Loucy (cell line): ENCODE data around the gene TRAP1.

Experiments
- H2AFZ ChIP-seq: fragments of 200-600 bp; sonication (generic); 2 replicates; pipeline ENCODE4 v1.6.0; 2016; ENCODE audit warnings: antibody characterized with exemption, mild to moderate bottlenecking, low read length, moderate library complexity
- H3F3A ChIP-seq: fragments of 200-600 bp; 2 replicates; pipeline ENCODE4 v1.6.0; 2016; ENCODE audit warnings: antibody characterized with exemption, low read depth, mild to moderate bottlenecking
- H3K27me3 ChIP-seq: fragments of 200-600 bp; sonication (generic); 2 replicates; pipeline ENCODE4 v1.6.1; 2014; ENCODE audit warnings: low read length, mild to moderate bottlenecking; ENCODE audit not compliant: insufficient read depth, poor library complexity, severe bottlenecking
- H3K36me3 ChIP-seq: fragments of 200-600 bp; sonication (generic); 2 replicates; pipeline ENCODE4 v1.6.1; 2016; ENCODE audit warnings: low read length; ENCODE audit not compliant: insufficient read depth
- H3K4me1 ChIP-seq: fragments of 200-600 bp; sonication (generic); 2 replicates; pipeline ENCODE4 v1.5.1; 2014; ENCODE audit warnings: low read length, mild to moderate bottlenecking; ENCODE audit not compliant: insufficient read depth, poor library complexity, severe bottlenecking
- H3K4me2 ChIP-seq: fragments of 200-600 bp; sonication (generic); 2 replicates; pipeline ENCODE4 v1.6.0; 2014; ENCODE audit warnings: antibody characterized with exemption, low read length, low read depth, mild to moderate bottlenecking; ENCODE audit not compliant: poor library complexity, severe bottlenecking
- H3K4me3 ChIP-seq: fragments of 200-600 bp; sonication (generic); 2 replicates; pipeline ENCODE4 v1.5.1; 2014; ENCODE audit warnings: low read length, mild to moderate bottlenecking, mixed read lengths; ENCODE audit not compliant: poor library complexity, severe bottlenecking
- H3K79me2 ChIP-seq: fragments of 200-600 bp; sonication (generic); 2 replicates; pipeline ENCODE4 v1.6.1; 2014; ENCODE audit warnings: low read length; ENCODE audit not compliant: insufficient read depth
- H3K9ac ChIP-seq: fragments of 200-600 bp; sonication (generic); 2 replicates; pipeline ENCODE4 v1.6.0; 2014; ENCODE audit warnings: mild to moderate bottlenecking, low read depth, low read length, moderate library complexity; ENCODE audit not compliant: poor library complexity, severe bottlenecking
- H3K9me2 ChIP-seq: fragments of 200-600 bp; sonication (generic); replicated peaks from 2 replicates; pipeline ENCODE4 v1.6.1; 2016; ENCODE audit warnings: low read depth, low read length, mixed read lengths
- H3K9me3 ChIP-seq: fragments of 200-600 bp; sonication (generic); 2 replicates; pipeline ENCODE4 v1.6.1; 2014; ENCODE audit warnings: mild to moderate bottlenecking, antibody characterized with exemption, low read length, low read depth; ENCODE audit not compliant: insufficient read depth
- H4K20me1 ChIP-seq: fragments of 200-600 bp; sonication (generic); 2 replicates; pipeline ENCODE4 v1.6.0; 2014; ENCODE audit warnings: antibody characterized with exemption, low read length, mild to moderate bottlenecking; ENCODE audit not compliant: insufficient read depth, poor library complexity, severe bottlenecking
- CTCF ChIP-seq: fragments of 200-600 bp; sonication (generic); conservative IDR thresholded peaks from 2 replicates; pipeline ENCODE4 v1.5.1; 2014; ENCODE audit warnings: mild to moderate bottlenecking, antibody characterized with exemption, low read length
- EZH2phosphoT487 ChIP-seq: fragments of 200-600 bp; IDR thresholded peaks from 2 replicates; pipeline ENCODE4 v1.6.1; 2018; ENCODE audit warnings: antibody characterized with exemption, mild to moderate bottlenecking, moderate library complexity, borderline replicate concordance

The TRAP1 gene

GRCh38 chr16:3713587-3714242 lies 3.6 kb downstream of the TRAP1 start:
- Histone ChIP-seq H3K4me2 (no peak overlapping the region), H3K79me2 (peaks cover 12% of the 10 kb centered on the region), H3K4me3 (no peak overlapping the region), H3K9me2 (no peaks in the 10 kb centered on the region), H3K9ac (no peak overlapping the region), H2AFZ (no peak overlapping the region), H3K4me1 (peaks cover 3% of the 10 kb centered on the region), H3K36me3 (no peaks in the 10 kb centered on the region), H3K27me3 (no peaks in the 10 kb centered on the region), H4K20me1 (no peaks in the 10 kb centered on the region), H3K9me3 (no peaks in the 10 kb centered on the region), H3F3A (no peaks in the 10 kb centered on the region)
- TF ChIP-seq CTCF (no peak), EZH2phosphoT487 (no peak)

- no peaks in the 10 kb centered on the region for H3K27me3 ChIP-seq
- H3K4me3 ChIP-seq, result no peak overlapping the region
- peaks cover 3% of the 10 kb centered on the region for H3K4me1 ChIP-seq
- H3K9ac ChIP-seq, result no peak overlapping the region
- H3K36me3 ChIP-seq, result no peaks in the 10 kb centered on the region
- H3K9me3 ChIP-seq, result no peaks in the 10 kb centered on the region
- no peak overlapping the region for H2AFZ ChIP-seq
- H3K79me2 ChIP-seq, result peaks cover 12% of the 10 kb centered on the region
- no peak for TF ChIP-seq CTCF
- H4K20me1 ChIP-seq, result no peaks in the 10 kb centered on the region
- H3K9me2 ChIP-seq, result no peaks in the 10 kb centered on the region
- no peaks in the 10 kb centered on the region for H3F3A ChIP-seq
- H3K4me2 ChIP-seq, result no peak overlapping the region
Observed at GRCh38 chr16:3712861-3713372, 4.4 kb downstream of the TRAP1 start.

- H4K20me1 ChIP-seq, result peaks cover 3% of the 10 kb centered on the region
Observed at GRCh38 chr16:3706253-3707012, 10.9 kb downstream of the TRAP1 start.

More at GRCh38 chr16:3706253-3707012, 10.9 kb downstream of the TRAP1 start:
- H3K9me3 ChIP-seq, result no peaks in the 10 kb centered on the region
- H2AFZ ChIP-seq, result no peak overlapping the region
- no peak overlapping the region for H3K4me2 ChIP-seq
- no peak overlapping the region for H3K4me3 ChIP-seq
- H3K27me3 ChIP-seq, result no peaks in the 10 kb centered on the region
- TF ChIP-seq CTCF (no peak), EZH2phosphoT487 (no peak)
- no peaks in the 10 kb centered on the region for H3K79me2 ChIP-seq
- H3K9me2 ChIP-seq, result no peaks in the 10 kb centered on the region
- no peaks in the 10 kb centered on the region for H3K36me3 ChIP-seq
- H3K9ac ChIP-seq, result no peak overlapping the region
- no peaks in the 10 kb centered on the region for H3F3A ChIP-seq
- H3K4me1 ChIP-seq, result no peaks in the 10 kb centered on the region
